SK-N-MC (cell line): ENCODE data around the gene PTCHD1.

Experiments used
- EZH2 ChIP-seq: fragments of 200-600 bp; sonication (generic); IDR thresholded peaks from one replicate; pipeline ENCODE4 v1.6.1; 2017; ENCODE audit warnings: antibody characterized with exemption
- FOXP2 ChIP-seq: optimal IDR thresholded peaks from 2 replicates; pipeline ENCODE3; 2011; ENCODE audit warnings: mild to moderate bottlenecking, moderate library complexity; ENCODE audit not compliant: insufficient read depth; ENCODE audit errors: extremely low read length, control extremely low read depth
- POLR2AphosphoS5 ChIP-seq: IDR thresholded peaks from 2 replicates; pipeline ENCODE4 v1.6.1; 2012; ENCODE audit warnings: mild to moderate bottlenecking, low read depth, low read length, borderline replicate concordance

DNA sequence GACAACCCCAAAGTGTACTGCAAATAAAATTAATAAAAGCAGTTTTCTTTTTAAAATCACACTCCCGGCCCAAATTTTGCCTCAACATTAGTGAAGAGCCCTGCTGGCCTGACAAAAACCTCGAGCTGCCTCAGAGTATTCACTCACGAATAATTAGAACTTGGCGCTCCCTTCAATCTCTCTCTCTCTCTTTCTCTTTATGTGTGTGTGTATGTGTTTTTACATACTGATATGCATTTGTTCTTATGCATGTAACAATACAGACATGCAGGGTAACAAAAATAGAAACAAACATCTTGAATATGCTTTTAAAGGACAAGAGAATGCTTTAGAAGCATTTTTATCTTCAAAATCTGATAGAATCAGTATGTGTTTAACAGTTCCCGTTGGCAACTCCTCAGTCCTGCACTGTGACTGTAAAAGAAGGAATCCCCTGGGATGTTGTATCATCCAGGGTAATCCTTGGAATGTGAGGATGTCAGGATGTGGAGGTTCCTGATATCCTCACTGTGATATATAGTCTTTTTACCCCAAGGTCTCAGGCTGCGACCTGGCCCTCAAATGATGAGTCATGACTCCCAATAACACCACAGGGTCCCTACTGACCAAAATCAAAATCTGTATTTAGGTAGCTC, 53.0 kb downstream of the PTCHD1 start:
- TF ChIP-seq EZH2 (no peak), POLR2AphosphoS5 (no peak), FOXP2 (no peak)
